Measurements from ENCODE around the gene NME7.

- TF ChIP-seq POLR2A (IDR thresholded peaks at IDR 0.05) (no peak), CTCF (IDR thresholded peaks at IDR 0.05) (no peak)
These were observed 48.9 kb downstream of the NME7 start for GRCh38 chr1:169318536-169319244.
